HL-60 (cell line): ENCODE measurements around the gene BBOX1.

Experiments
- DNase-seq, 2 experiments: peaks; one replicate each; pipeline ENCODE4 v3.0.0-alpha.2; 2010 to 2020; ENCODE audit warnings: low read depth in 1 of 2, low spot score in 1 of 2
- H3K27ac ChIP-seq: fragments of 250-450 bp; sonication (Bioruptor Pico); replicated peaks from 2 replicates; pipeline ENCODE4 v1.5.1; 2020; ENCODE audit warnings: mild to moderate bottlenecking, moderate library complexity
- H3K27me3 ChIP-seq: fragments of 250-450 bp; sonication (Bioruptor Pico); 2 replicates; pipeline ENCODE4 v1.5.1; 2021; ENCODE audit warnings: mild to moderate bottlenecking, moderate library complexity; ENCODE audit not compliant: insufficient read depth, poor library complexity, severe bottlenecking
- H3K4me3 ChIP-seq: replicated peaks from 2 replicates; pipeline ENCODE4 v1.5.1; 2011; ENCODE audit warnings: mild to moderate bottlenecking, control low read depth, low read length; ENCODE audit not compliant: insufficient read depth
- GABPA ChIP-seq: IDR thresholded peaks from 2 replicates; pipeline ENCODE4 v1.6.1; 2012; ENCODE audit warnings: low read depth
- POLR2AphosphoS5 ChIP-seq: IDR thresholded peaks from 2 replicates; pipeline ENCODE4 v1.6.1; 2012; ENCODE audit warnings: low read depth
- SPI1 ChIP-seq: IDR thresholded peaks from 2 replicates; pipeline ENCODE4 v1.6.1; 2012; ENCODE audit warnings: low read depth, mild to moderate bottlenecking, borderline replicate concordance
- TF ChIP-seq, protein P1 (sequence below): IDR thresholded peaks from one replicate; pipeline ENCODE4 v1.5.1; 2011; ENCODE audit warnings: low read length, control low read depth, inconsistent platforms; ENCODE audit not compliant: insufficient read depth
- TF ChIP-seq, protein P2 (sequence below): IDR thresholded peaks from 2 replicates; pipeline ENCODE4 v1.6.1; 2012; ENCODE audit warnings: low read depth; ENCODE audit not compliant: insufficient replicate concordance

Gene BBOX1

DNA sequence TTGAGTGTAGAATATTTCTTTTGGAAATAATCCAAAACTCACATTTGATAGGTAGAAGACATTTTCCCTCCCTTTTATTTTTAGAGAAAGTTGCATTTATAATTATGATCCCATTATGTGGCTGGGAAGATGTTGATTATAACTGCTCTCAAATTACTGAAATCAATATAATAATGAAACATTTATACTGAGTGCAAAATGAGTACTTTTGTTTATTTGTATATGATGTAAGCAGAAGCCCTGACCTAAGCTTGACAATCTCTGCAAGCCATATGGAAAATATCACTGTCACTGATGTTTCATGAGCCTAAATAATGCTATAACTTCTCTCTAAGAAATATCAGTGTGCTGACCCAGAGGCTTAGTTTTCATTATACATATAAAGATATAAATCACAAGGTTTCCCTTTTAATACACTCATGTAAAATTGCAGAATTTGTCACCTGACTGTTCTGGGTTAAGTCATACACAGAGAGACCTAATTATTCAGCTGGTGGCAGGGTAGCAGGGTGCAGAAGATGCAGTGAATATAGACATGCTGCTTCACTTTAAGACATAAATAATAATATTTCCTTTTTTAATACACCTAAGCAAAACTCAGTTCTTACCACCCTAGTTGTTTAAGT lies 99.2 kb downstream of the BBOX1 start:
- no peaks in the 10 kb centered on the region for H3K27me3 ChIP-seq
- no peak for DNase-seq
- TF ChIP-seq SPI1 (no peak), GABPA (no peak), POLR2AphosphoS5 (no peak)
- TF ChIP-seq, protein P1, sequence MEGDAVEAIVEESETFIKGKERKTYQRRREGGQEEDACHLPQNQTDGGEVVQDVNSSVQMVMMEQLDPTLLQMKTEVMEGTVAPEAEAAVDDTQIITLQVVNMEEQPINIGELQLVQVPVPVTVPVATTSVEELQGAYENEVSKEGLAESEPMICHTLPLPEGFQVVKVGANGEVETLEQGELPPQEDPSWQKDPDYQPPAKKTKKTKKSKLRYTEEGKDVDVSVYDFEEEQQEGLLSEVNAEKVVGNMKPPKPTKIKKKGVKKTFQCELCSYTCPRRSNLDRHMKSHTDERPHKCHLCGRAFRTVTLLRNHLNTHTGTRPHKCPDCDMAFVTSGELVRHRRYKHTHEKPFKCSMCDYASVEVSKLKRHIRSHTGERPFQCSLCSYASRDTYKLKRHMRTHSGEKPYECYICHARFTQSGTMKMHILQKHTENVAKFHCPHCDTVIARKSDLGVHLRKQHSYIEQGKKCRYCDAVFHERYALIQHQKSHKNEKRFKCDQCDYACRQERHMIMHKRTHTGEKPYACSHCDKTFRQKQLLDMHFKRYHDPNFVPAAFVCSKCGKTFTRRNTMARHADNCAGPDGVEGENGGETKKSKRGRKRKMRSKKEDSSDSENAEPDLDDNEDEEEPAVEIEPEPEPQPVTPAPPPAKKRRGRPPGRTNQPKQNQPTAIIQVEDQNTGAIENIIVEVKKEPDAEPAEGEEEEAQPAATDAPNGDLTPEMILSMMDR, result no peak
- TF ChIP-seq, protein P2, sequence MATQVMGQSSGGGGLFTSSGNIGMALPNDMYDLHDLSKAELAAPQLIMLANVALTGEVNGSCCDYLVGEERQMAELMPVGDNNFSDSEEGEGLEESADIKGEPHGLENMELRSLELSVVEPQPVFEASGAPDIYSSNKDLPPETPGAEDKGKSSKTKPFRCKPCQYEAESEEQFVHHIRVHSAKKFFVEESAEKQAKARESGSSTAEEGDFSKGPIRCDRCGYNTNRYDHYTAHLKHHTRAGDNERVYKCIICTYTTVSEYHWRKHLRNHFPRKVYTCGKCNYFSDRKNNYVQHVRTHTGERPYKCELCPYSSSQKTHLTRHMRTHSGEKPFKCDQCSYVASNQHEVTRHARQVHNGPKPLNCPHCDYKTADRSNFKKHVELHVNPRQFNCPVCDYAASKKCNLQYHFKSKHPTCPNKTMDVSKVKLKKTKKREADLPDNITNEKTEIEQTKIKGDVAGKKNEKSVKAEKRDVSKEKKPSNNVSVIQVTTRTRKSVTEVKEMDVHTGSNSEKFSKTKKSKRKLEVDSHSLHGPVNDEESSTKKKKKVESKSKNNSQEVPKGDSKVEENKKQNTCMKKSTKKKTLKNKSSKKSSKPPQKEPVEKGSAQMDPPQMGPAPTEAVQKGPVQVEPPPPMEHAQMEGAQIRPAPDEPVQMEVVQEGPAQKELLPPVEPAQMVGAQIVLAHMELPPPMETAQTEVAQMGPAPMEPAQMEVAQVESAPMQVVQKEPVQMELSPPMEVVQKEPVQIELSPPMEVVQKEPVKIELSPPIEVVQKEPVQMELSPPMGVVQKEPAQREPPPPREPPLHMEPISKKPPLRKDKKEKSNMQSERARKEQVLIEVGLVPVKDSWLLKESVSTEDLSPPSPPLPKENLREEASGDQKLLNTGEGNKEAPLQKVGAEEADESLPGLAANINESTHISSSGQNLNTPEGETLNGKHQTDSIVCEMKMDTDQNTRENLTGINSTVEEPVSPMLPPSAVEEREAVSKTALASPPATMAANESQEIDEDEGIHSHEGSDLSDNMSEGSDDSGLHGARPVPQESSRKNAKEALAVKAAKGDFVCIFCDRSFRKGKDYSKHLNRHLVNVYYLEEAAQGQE, result no peak
- no peak overlapping the region for H3K27ac ChIP-seq
- no peak overlapping the region for H3K4me3 ChIP-seq

DNA sequence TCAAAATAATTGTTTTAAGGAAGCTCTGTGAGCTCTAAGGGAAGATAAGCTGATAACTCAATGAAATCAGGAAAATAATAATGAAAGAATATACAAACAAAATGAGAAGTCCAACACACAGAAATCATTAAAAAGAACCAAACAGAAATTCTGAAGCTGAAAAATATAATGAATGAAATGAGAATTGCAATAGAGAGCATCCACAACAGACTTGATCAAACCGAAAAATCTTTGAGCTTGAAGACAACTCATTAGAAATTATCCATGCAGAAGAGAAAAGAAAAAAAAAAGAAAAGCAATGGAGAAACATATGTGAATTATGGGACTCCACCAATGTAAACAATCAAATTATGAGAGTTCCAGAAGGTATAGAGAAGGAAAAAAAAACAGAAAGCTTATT lies 101.0 kb downstream of the BBOX1 start:
- Histone ChIP-seq H3K27me3 (no peaks in the 10 kb centered on the region), H3K27ac (no peak overlapping the region), H3K4me3 (no peak overlapping the region)
- DNase-seq, result no peak
- TF ChIP-seq SPI1, result no peak

DNA sequence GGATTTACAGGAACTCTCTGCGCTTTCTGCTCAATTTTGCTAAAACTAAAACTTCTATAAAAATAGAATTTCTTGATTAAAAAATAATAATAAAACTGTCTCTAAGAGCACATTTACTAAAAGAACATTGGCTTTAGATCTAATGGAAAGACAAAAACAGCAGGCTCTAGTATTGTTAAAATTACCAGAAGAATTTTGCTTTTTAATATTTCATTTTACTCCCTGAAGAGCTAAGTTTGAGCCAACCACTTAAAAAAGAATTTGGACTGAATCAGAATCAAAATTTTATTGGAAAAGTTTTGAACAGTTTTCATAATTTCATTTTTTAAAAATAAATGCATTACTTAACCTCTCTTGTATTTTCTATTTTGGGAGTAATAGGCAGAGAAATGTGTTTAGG lies 107.3 kb downstream of the BBOX1 start:
- H3K27me3 ChIP-seq, result no peaks in the 10 kb centered on the region
- DNase-seq, result no peak
- TF ChIP-seq, protein P2, result no peak
- TF ChIP-seq SPI1 (no peak), GABPA (no peak)
- TF ChIP-seq, protein P1, result no peak

DNA sequence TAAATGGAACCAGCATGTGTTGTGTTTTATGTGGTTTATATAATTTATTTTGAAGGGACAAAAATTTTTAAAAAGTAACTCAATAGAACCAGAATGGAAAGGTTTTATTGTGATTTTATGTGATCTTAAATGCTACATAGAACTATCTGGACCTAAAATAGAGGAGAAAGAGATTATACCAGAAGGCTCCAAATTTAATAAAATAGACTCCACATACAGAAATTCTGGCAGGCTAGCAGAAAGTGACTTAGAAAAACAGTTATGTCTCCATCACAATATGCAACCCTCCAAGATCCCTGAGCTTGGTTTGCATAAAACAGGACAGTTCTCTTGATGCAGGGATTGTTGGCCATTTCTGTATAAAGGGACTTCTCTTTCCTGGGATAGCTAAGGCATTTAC lies 107.9 kb downstream of the BBOX1 start:
- Histone ChIP-seq H3K4me3 (no peak overlapping the region), H3K27ac (no peak overlapping the region), H3K27me3 (no peaks in the 10 kb centered on the region)
- TF ChIP-seq, protein P2, result no peak
- no peak for TF ChIP-seq GABPA
- TF ChIP-seq POLR2AphosphoS5, result no peak
- TF ChIP-seq, protein P1, result no peak
- TF ChIP-seq SPI1, result no peak
- DNase-seq, result no peak

More for the DNA sequence above, 107.3 kb downstream of the BBOX1 start:
- H3K27ac ChIP-seq, result no peak overlapping the region
- H3K4me3 ChIP-seq, result no peak overlapping the region
